ENCODE data around the gene BCAP29.

BCAP29 gene

GRCh38 chr7:107581387-107582013 lies 1.5 kb downstream of the BCAP29 start:
- DNase-seq = no peak

- no peak for DNase-seq
Measured at GRCh38 chr7:107582875-107583274, 2.8 kb downstream of the BCAP29 start.

GRCh38 chr7:107584716-107585115 lies 4.7 kb downstream of the BCAP29 start:
- no peak for DNase-seq

GRCh38 chr7:107588529-107589130 lies 8.6 kb downstream of the BCAP29 start:
- DNase-seq = no peak

- no peak for DNase-seq
Measured at GRCh38 chr7:107591421-107591820, 11.4 kb downstream of the BCAP29 start.

- DNase-seq = no peak
Measured at GRCh38 chr7:107592361-107593024, 12.4 kb downstream of the BCAP29 start.

GRCh38 chr7:107593025-107593410 lies 13.0 kb downstream of the BCAP29 start:
- DNase-seq = no peak

- DNase-seq = no peak
Measured at GRCh38 chr7:107594961-107595737, 15.1 kb downstream of the BCAP29 start.

- DNase-seq = no peak
Measured at GRCh38 chr7:107596881-107597581, 17.0 kb downstream of the BCAP29 start.

- DNase-seq = no peak
Measured at GRCh38 chr7:107597582-107597916, 17.5 kb downstream of the BCAP29 start.

- DNase-seq = no peak
Measured at GRCh38 chr7:107597953-107598352, 17.9 kb downstream of the BCAP29 start.

GRCh38 chr7:107599262-107599661 lies 19.2 kb downstream of the BCAP29 start:
- no peak for DNase-seq

- DNase-seq = no peak
Measured at GRCh38 chr7:107600816-107601215, 20.8 kb downstream of the BCAP29 start.

- DNase-seq = no peak
Measured at GRCh38 chr7:107605218-107605815, 25.3 kb downstream of the BCAP29 start.

- no peak for DNase-seq
Measured at GRCh38 chr7:107606303-107606702, 26.3 kb downstream of the BCAP29 start.

- DNase-seq = no peak
Measured at GRCh38 chr7:107609811-107610261, 29.8 kb downstream of the BCAP29 start.

- no peak for DNase-seq
Measured at GRCh38 chr7:107610323-107610722, 30.3 kb downstream of the BCAP29 start.

- DNase-seq = no peak
Measured at GRCh38 chr7:107613439-107613838, 33.4 kb downstream of the BCAP29 start.

GRCh38 chr7:107613948-107614347 lies 33.9 kb downstream of the BCAP29 start:
- DNase-seq = no peak

- no peak for DNase-seq
Measured at GRCh38 chr7:107614425-107614824, 34.4 kb downstream of the BCAP29 start.
